Peyer's patch (tissue), 4 donors: ENCODE data around the gene TOM1L2.

Experiments used
- POLR2A ChIP-seq, 2 donors: fragments of 450-650 bp; IDR thresholded peaks; one replicate each; pipeline ENCODE4 v1.5.1; 2017; ENCODE audit warnings: antibody characterized with exemption in 2 of 2, mild to moderate bottlenecking in 2 of 2, moderate library complexity in 2 of 2
- TF ChIP-seq, protein P1 (sequence below), 6 experiments: fragments of 450-650 bp in 4 of 6; fragments of 200-600 bp in 2 of 6; sonication (generic) in 1 of 6; IDR thresholded peaks; one replicate each; pipeline ENCODE4 v1.5.1; 2017 to 2019; ENCODE audit warnings: antibody characterized with exemption in 6 of 6, mild to moderate bottlenecking in 3 of 6, moderate library complexity in 1 of 6

DNA sequence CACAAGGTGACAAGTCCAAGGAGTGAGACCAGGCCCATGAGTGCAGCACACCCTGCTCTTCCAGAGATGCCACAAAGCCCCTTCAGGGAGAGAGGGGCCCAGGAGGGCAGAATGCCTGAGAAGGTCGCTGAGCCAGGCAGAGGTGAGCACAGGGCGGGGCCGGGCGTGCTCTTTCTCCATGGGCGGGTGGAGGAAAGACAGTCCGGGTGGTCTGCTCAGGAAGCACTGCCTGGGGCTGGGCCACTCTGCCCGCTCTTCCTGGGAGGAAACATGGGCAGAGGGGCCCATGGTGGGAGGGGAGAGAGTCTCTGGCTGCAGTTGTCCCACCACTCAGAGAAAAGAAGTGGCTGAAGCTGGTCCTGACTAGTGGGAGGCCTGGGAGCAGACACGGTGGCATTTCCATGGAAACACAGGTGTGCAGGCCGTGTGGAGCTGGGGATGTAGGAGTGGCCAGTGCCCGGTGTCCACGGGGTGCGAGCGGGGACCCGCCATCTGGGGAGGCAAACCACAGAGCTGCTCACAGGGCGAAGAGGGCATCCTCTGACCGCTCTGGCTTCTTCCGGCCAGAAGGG, 125.0 kb downstream of the TOM1L2 start:
- TF ChIP-seq, protein P1, sequence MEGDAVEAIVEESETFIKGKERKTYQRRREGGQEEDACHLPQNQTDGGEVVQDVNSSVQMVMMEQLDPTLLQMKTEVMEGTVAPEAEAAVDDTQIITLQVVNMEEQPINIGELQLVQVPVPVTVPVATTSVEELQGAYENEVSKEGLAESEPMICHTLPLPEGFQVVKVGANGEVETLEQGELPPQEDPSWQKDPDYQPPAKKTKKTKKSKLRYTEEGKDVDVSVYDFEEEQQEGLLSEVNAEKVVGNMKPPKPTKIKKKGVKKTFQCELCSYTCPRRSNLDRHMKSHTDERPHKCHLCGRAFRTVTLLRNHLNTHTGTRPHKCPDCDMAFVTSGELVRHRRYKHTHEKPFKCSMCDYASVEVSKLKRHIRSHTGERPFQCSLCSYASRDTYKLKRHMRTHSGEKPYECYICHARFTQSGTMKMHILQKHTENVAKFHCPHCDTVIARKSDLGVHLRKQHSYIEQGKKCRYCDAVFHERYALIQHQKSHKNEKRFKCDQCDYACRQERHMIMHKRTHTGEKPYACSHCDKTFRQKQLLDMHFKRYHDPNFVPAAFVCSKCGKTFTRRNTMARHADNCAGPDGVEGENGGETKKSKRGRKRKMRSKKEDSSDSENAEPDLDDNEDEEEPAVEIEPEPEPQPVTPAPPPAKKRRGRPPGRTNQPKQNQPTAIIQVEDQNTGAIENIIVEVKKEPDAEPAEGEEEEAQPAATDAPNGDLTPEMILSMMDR (IDR thresholded peaks at IDR 0.05) = no peak
- no peak for TF ChIP-seq POLR2A (IDR thresholded peaks at IDR 0.05)
